H1 (cell line): Measurements from ENCODE around the gene SLC2A4. TPM values are rescaled to one million over a fixed set of nuclear protein-coding genes. Genes with fewer than 3 reads are reported as not detected.

Source experiments
- CTCF ChIA-PET: fragments of 300-600 bp; sonication (Branson Sonifier 250); formaldehyde crosslinking; loops from one replicate; lab custom pipeline; 2021; ENCODE audit not compliant: partially characterized antibody; lab: Charles Lee
- POLR2A ChIA-PET: fragments of 300-600 bp; sonication (Branson Sonifier 250); formaldehyde crosslinking; loops from one replicate; lab custom pipeline; 2021; ENCODE audit warnings: inconsistent platforms; ENCODE audit not compliant: partially characterized antibody; lab: Charles Lee
- DNase-seq, 2 experiments: peaks; one replicate each; pipeline versions ENCODE4 v3.0.0 to v3.0.0-alpha.2; 2010 to 2022; ENCODE audit warnings: low spot score in 2 of 2, low read depth in 1 of 2, mixed read lengths in 1 of 2
- FAIRE-seq: peaks from 2 replicates; lab custom pipeline; 2011; peaks lifted over from hg19 to GRCh38; lab: Jason Lieb, UNC
- H2AFZ ChIP-seq: 2 replicates; pipeline ENCODE4 v1.8.1; 2012; ENCODE audit warnings: low read length, inconsistent platforms
- H2AK5ac ChIP-seq: 2 replicates; pipeline ENCODE4 v1.6.1; 2013; ENCODE audit warnings: low read depth, low read length
- H2BK120ac ChIP-seq: replicated peaks from 2 replicates; pipeline ENCODE3; 2013; ENCODE audit warnings: low read depth, low read length, inconsistent platforms
- H2BK12ac ChIP-seq: 2 replicates; pipeline ENCODE4 v1.6.1; 2013; ENCODE audit warnings: low read depth, low read length
- H2BK15ac ChIP-seq: 2 replicates; pipeline ENCODE4 v1.6.1; 2013; ENCODE audit warnings: low read length
- H2BK20ac ChIP-seq: 2 replicates; pipeline ENCODE4 v1.6.1; 2013; ENCODE audit warnings: low read length
- H2BK5ac ChIP-seq: 2 replicates; pipeline ENCODE4 v1.6.1; 2013; ENCODE audit warnings: low read depth, low read length
- H3K14ac ChIP-seq: 2 replicates; pipeline ENCODE4 v1.6.1; 2013; ENCODE audit warnings: inconsistent platforms; ENCODE audit not compliant: insufficient read length
- H3K18ac ChIP-seq: 2 replicates; pipeline ENCODE4 v1.6.1; 2013; ENCODE audit warnings: low read length; ENCODE audit errors: extremely low read depth
- H3K23ac ChIP-seq: 2 replicates; pipeline ENCODE4 v1.6.1; 2013; ENCODE audit warnings: inconsistent platforms; ENCODE audit not compliant: insufficient read length
- H3K23me2 ChIP-seq: 2 replicates; pipeline ENCODE4 v1.6.1; 2013; ENCODE audit warnings: low read depth, low read length
- H3K27ac ChIP-seq: 2 replicates; pipeline ENCODE4 v1.6.1; 2011; ENCODE audit warnings: low read depth, low read length, inconsistent platforms
- H3K27me3 ChIP-seq, 4 experiments: replicated peaks in 1 of 4; 1 replicate in 1 of 4; 2 replicates in 3 of 4; pipeline versions ENCODE4 v1.6.1 to v1.8.1; 2011 to 2013; ENCODE audit warnings: low read length in 3 of 4, mild to moderate bottlenecking in 3 of 4, inconsistent platforms in 2 of 4, mixed read lengths in 2 of 4, moderate library complexity in 1 of 4; ENCODE audit not compliant: control insufficient read depth in 3 of 4, insufficient read depth in 3 of 4; ENCODE audit errors: extremely low read depth in 1 of 4
- H3K36me3 ChIP-seq, 4 experiments: 2 replicates each; pipeline versions ENCODE4 v1.6.1 to v1.8.1; 2011 to 2013; ENCODE audit warnings: mild to moderate bottlenecking in 4 of 4, low read length in 3 of 4, moderate library complexity in 2 of 4, control low read depth in 1 of 4, inconsistent platforms in 1 of 4; ENCODE audit not compliant: insufficient read depth in 4 of 4, control insufficient read depth in 2 of 4
- H3K4ac ChIP-seq: replicated peaks from 2 replicates; pipeline ENCODE3; 2013; ENCODE audit warnings: low read length, low read depth, mixed read lengths, inconsistent platforms; ENCODE audit not compliant: insufficient read length
- H3K4me1 ChIP-seq, 4 experiments: replicated peaks in 1 of 4; 1 replicate in 1 of 4; 2 replicates in 3 of 4; pipeline versions ENCODE4 v1.6.1 to v1.8.1; 2011 to 2013; ENCODE audit warnings: low read length in 3 of 4, inconsistent platforms in 2 of 4, mixed read lengths in 1 of 4; ENCODE audit not compliant: insufficient read depth in 4 of 4, control insufficient read depth in 3 of 4
- H3K4me2 ChIP-seq, 2 experiments: 2 replicates each; pipeline versions ENCODE4 v1.6.1 to v1.8.1; 2011 to 2013; ENCODE audit warnings: low read depth in 2 of 2, low read length in 2 of 2, control low read depth in 1 of 2, inconsistent platforms in 1 of 2, mild to moderate bottlenecking in 1 of 2; ENCODE audit not compliant: insufficient read depth in 1 of 2
- H3K4me3 ChIP-seq, 4 experiments: fragments of 200-600, 300-600 bp in 1 of 4; sonication (generic), shearing (Covaris generic), sonication (Bioruptor Twin) in 1 of 4; 2 replicates each; pipeline versions ENCODE4 v1.5.1 to v1.8.1; 2011 to 2016; ENCODE audit warnings: low read length in 4 of 4, low read depth in 3 of 4, control low read depth in 2 of 4, inconsistent platforms in 2 of 4, mild to moderate bottlenecking in 2 of 4, mixed read lengths in 1 of 4, moderate library complexity in 1 of 4; ENCODE audit not compliant: insufficient read depth in 2 of 4; ENCODE audit errors: extremely low read depth in 1 of 4
- H3K56ac ChIP-seq: replicated peaks from 2 replicates; pipeline ENCODE3; 2013; ENCODE audit warnings: low read depth, mild to moderate bottlenecking, mixed read lengths, low read length, inconsistent platforms; ENCODE audit not compliant: insufficient read length
- H3K79me1 ChIP-seq: 2 replicates; pipeline ENCODE4 v1.6.1; 2013; ENCODE audit warnings: low read depth, low read length, control low read depth
- H3K79me2 ChIP-seq, 2 experiments: 2 replicates each; pipeline versions ENCODE4 v1.6.1 to v1.8.1; 2012 to 2013; ENCODE audit warnings: low read length in 2 of 2, mild to moderate bottlenecking in 2 of 2, inconsistent platforms in 1 of 2; ENCODE audit not compliant: insufficient read depth in 2 of 2, control insufficient read depth in 1 of 2
- H3K9ac ChIP-seq, 4 experiments: replicated peaks in 1 of 4; 1 replicate in 1 of 4; 2 replicates in 3 of 4; pipeline versions ENCODE4 v1.6.1 to v1.8.1; 2011 to 2013; ENCODE audit warnings: low read depth in 3 of 4, low read length in 3 of 4, control low read depth in 2 of 4, mild to moderate bottlenecking in 2 of 4, moderate library complexity in 2 of 4, inconsistent platforms in 1 of 4; ENCODE audit errors: extremely low read depth in 1 of 4
- H3K9me3 ChIP-seq, 2 experiments: 2 replicates each; pipeline versions ENCODE4 v1.6.1 to v1.8.1; 2012 to 2013; ENCODE audit warnings: mild to moderate bottlenecking in 2 of 2, moderate library complexity in 2 of 2, control low read depth in 1 of 2, inconsistent platforms in 1 of 2, low read depth in 1 of 2, low read length in 1 of 2, mixed read lengths in 1 of 2; ENCODE audit not compliant: insufficient read depth in 2 of 2
- H4K20me1 ChIP-seq, 2 experiments: replicated peaks in 1 of 2; 2 replicates each; pipeline versions ENCODE3 to v1.8.1; 2011 to 2013; ENCODE audit warnings: inconsistent platforms in 2 of 2, low read length in 2 of 2, mild to moderate bottlenecking in 1 of 2; ENCODE audit not compliant: insufficient read depth in 2 of 2, control insufficient read depth in 1 of 2
- H4K5ac ChIP-seq: 2 replicates; pipeline ENCODE4 v1.6.1; 2013; ENCODE audit warnings: low read length, low read depth, mixed read lengths, inconsistent platforms; ENCODE audit not compliant: insufficient read length
- H4K8ac ChIP-seq: 2 replicates; pipeline ENCODE4 v1.8.0; 2013; ENCODE audit warnings: mild to moderate bottlenecking, moderate library complexity, low read length, inconsistent platforms; ENCODE audit not compliant: insufficient read depth; ENCODE audit errors: extremely low read depth
- H4K91ac ChIP-seq: replicated peaks from 2 replicates; pipeline ENCODE3; 2013; ENCODE audit warnings: low read length, mixed read lengths, inconsistent platforms; ENCODE audit not compliant: insufficient read length
- CHD2 ChIP-seq: IDR thresholded peaks from 2 replicates; pipeline ENCODE4 v1.6.1; 2012; ENCODE audit warnings: low read length, improper control_type of control experiment
- POU5F1 ChIP-seq: IDR thresholded peaks from 2 replicates; pipeline ENCODE4 v1.6.1; 2011; ENCODE audit warnings: low read depth, mild to moderate bottlenecking, low read length, moderate library complexity
- SIRT6 ChIP-seq: IDR thresholded peaks from one replicate; pipeline ENCODE4 v1.7.1; 2012; ENCODE audit warnings: low read length, inconsistent platforms
- SIX5 ChIP-seq: IDR thresholded peaks from 2 replicates; pipeline ENCODE4 v1.6.1; 2011; ENCODE audit warnings: mild to moderate bottlenecking, low read depth, low read length
- SP4 ChIP-seq: IDR thresholded peaks from 2 replicates; pipeline ENCODE4 v1.6.1; 2012; ENCODE audit warnings: low read length, inconsistent platforms
- WGBS, 2 experiments: shearing (Covaris generic) in 1 of 2; methylation state at CpG; one replicate each; pipeline versions ENCODE4 v1.1.6 to v1.1.7; 2013 to 2015; ENCODE audit warnings: low lambda C conversion rate in 2 of 2, mixed read lengths in 2 of 2, inconsistent platforms in 1 of 2, low coverage in 1 of 2, missing lambda C conversion rate in 1 of 2; ENCODE audit not compliant: insufficient replicate concordance in 2 of 2, insufficient coverage in 1 of 2, insufficient read length in 1 of 2; ENCODE audit errors: extremely low coverage in 1 of 2, missing lambda C conversion rate in 1 of 2; 5-methylcytosine and 5-hydroxymethylcytosine counted together
- polyA plus RNA-seq, 7 experiments: library from polyadenylated mRNA; depleted of rRNA in 3 of 7; stranded (reverse) in 5 of 7; unstranded in 2 of 7; fragments of >200 nt in 5 of 7; fragments of 200-250 nt in 2 of 7; gene quantifications; 1 replicate in 5 of 7; 2 replicates in 1 of 7; 4 replicates in 1 of 7; pipeline versions ENCODE4 v1.2.1 to v1.2.3, GENCODE V29; 2011 to 2013; ENCODE audit warnings: missing spikeins in 2 of 7, mixed read lengths in 2 of 7
- total RNA-seq: library from RNA; stranded (reverse); fragmentation: NEBNext Ultra II Directional; extraction: Animal tissue kit (Norgen Biotek cat#: 25700); gene quantifications from 2 replicates; pipeline ENCODE4 v1.2.1, GENCODE V29; 2021

SLC2A4 gene
- total and polyA plus RNA-seq, 2 of the 8 experiments (the other 6 are each of a cell fraction or from before 2014, with no cell fraction given): 5.7 to 6.9 TPM

GRCh38 chr17:7325031-7325528 lies 43.6 kb downstream of the SLC2A4 start:
- Histone ChIP-seq H3K4ac (no peak overlapping the region), H3K79me2 (peaks cover 0 to 14% of the 10 kb centered on the region in 2 experiments; a peak in 2 of 4 replicates), H4K8ac (no peak overlapping the region), H2BK120ac (no peak overlapping the region), H3K4me1 (peaks cover 0 to 10% (median under 1%) of the 10 kb centered on the region in 4 experiments; a peak in 2 of 7 replicates), H4K20me1 (peaks cover 2 to 22% of the 10 kb centered on the region in 2 experiments), H3K14ac (no peak overlapping the region), H3K23ac (no peak overlapping the region), H3K9ac (no peak overlapping the region), H2AFZ (no peak overlapping the region), H2BK15ac (no peak overlapping the region), H2AK5ac (no peak overlapping the region), H4K91ac (no peak overlapping the region), H4K5ac (no peak overlapping the region), H3K4me2 (no peak overlapping the region), H3K27me3 (no peaks in the 10 kb centered on the region; a peak in 1 of 7 replicates), H3K9me3 (no peaks in the 10 kb centered on the region), H3K56ac (no peak overlapping the region), H2BK12ac (no peak overlapping the region), H2BK20ac (no peak overlapping the region), H3K23me2 (peaks cover 8% of the 10 kb centered on the region), H3K36me3 (peaks cover 26 to 45% (median 43%) of the 10 kb centered on the region in 4 experiments), H3K4me3 (no peak overlapping the region), H3K79me1 (peaks cover 2% of the 10 kb centered on the region; the same call in 1 of the 2 replicates), H2BK5ac (no peak overlapping the region), H3K27ac (no peak overlapping the region), H3K18ac (no peak overlapping the region)
- FAIRE-seq (no peak), DNase-seq (no peak)
- CTCF ChIA-PET: interaction anchor here (0.6 to 9.3 kb wide), 13 partner anchors 9 to 1960 kb away, joined by 3 to 167 read pairs (median 5); partner anchors contain the start of genes ACAP1, GPS2, NLGN2 and TMEM95
- WGBS, 2 experiments: 93% methylated on average over 17 of the region's 19 CpGs; no CpG with 5 or more reads in 1 of the 2 experiments
- POLR2A ChIA-PET: interaction anchor here (1.1 to 13.4 kb wide), 6 partner anchors 10 to 85 kb away, joined by 3 to 223 read pairs (median 6); partner anchors contain the start of genes ACAP1 and GPS2
- TF ChIP-seq SP4 (no peak), POU5F1 (no peak), SIX5 (no peak), SIRT6 (no peak), CHD2 (no peak)
